ENCODE measurements around the gene CEP120.
"Not testable (repeated sequence)": the region's sequence is repeated elsewhere in the genome, so short reads cannot be mapped to it uniquely, and the experiment has no call there.

The CEP120 gene

GRCh38 chr5:123423278-123424149, at the start of gene CEP120:
CEP120 (minus strand) TSS chr5:123423403; CDS start chr5:123422998, 405 bp downstream.
- DNase-seq, result peak; percentile 98

GRCh38 chr5:123472150-123472924, 49.1 kb upstream of the CEP120 start:
- DNase-seq, result no peak

- DNase-seq, result no peak
Measured at GRCh38 chr5:123471385-123471784, 48.2 kb upstream of the CEP120 start.

GRCh38 chr5:123466839-123467238, 43.6 kb upstream of the CEP120 start:
- not testable (repeated sequence) for DNase-seq

GRCh38 chr5:123460296-123460729, 37.1 kb upstream of the CEP120 start:
- DNase-seq, result no peak

DNA sequence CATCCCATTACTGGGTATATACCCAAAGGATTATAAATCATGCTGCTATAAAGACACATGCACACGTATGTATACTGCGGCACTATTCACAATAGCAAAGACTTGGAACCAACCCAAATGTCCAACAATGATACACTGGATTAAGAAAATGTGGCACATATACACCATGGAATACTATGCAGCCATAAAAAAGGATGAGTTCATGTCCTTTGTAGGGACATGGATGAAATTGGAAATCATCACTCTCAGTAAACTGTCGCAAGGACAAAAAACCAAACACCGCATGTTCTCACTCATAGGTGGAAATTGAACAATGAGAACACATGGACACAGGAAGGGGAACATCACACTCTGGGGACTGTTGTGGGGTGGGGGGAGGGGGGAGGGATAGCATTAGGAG, 35.8 kb upstream of the CEP120 start:
- DNase-seq, result not testable (repeated sequence)

DNA sequence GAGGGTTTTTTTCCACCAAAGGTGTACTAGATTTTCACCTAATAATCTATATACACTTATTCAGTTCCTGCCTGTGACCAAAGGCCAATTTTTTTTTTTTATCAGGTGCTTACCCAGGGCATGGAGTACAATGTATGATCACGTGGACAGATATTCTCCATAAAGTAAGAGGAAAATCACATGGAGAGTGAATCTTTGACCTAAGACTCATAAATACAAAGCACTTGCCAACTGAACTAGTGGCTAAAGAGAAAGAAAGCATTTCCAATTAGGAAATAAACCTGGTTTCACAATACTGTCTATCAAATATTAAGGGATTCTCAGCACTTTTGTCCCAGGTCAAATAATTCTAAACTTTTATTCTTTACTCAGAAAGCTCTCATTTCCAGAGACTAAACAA, 33.0 kb upstream of the CEP120 start:
- DNase-seq, result no peak

DNA sequence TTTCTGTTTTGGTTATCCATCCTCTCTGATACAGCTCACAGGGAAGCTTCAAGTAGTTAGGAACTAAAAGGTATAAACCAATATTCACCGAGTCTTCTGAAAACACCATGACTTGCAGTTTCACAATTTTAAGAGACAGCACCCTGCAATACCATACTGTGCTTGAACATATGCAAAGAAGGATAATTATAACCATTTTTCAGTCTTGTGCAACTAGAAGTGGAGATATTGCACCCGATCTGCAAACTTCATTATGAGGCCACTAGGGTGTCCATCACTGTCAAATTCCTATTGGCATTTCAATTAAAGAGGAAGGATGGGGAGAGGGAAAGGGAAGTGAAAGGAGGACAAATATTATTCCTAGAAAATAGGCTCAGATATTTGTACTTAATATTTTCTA, 32.4 kb upstream of the CEP120 start:
- no peak for DNase-seq

- no peak for DNase-seq
Measured at GRCh38 chr5:123455095-123455494, 31.9 kb upstream of the CEP120 start.

- DNase-seq, result no peak
Measured at GRCh38 chr5:123454259-123454911, 31.2 kb upstream of the CEP120 start.

DNA sequence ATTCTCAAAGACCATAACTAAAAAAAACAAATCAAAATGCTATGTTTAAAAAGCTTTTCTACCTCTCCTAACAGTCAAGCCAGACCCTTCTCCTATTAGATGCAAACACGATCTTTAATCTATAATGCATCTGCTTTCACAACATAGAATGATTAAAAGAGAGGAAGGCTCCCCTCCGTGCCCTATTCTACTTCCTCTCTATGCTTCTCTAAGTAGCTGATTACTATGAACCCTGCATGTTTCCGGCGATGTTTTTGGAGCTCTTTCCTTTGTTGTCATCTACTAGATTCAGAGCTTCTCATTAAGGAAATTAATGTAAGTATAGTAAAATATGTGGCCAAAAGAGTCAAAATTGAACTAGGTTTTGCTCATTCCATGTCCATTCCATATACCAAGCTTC, 29.2 kb upstream of the CEP120 start:
- DNase-seq, result no peak

DNA sequence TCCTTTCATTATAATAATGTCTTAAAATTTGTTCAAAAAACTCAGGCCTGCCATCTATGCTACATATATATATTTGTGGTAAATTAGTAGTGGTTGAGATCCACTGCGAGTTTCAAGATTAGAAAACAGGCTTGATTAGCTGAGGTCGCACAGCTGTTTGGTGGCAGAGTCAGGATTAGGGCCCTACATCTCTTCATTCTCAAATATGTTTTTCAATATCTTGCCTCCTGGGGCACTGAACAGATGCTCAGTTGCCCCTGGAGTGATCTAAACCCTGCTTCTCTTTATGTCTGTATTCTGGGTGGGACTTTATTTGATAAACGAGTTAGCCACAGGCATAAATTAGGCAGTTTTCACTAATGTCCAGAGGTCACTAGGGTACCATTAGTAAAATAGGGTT, 27.8 kb upstream of the CEP120 start:
- DNase-seq, result no peak

DNA sequence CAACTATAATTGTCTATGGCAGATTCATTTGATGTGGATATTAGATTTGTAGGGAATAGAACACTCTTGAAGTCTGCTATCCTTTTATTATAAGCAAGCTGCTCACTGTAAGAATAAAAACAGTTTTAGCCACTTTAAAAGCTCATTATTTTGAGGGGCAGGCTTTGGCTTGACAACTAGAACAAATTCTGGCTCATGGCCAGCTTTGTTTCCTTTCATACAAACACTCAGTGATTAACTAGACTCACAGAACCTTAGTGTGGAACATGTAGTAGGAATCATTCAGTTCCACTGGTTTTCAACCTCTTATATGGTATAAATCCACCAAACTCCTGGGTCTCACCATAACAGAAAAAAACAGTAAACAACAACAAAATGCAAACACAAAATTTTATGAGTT, 27.4 kb upstream of the CEP120 start:
- no peak for DNase-seq

GRCh38 chr5:123450114-123450513, 26.9 kb upstream of the CEP120 start:
- no peak for DNase-seq

DNA sequence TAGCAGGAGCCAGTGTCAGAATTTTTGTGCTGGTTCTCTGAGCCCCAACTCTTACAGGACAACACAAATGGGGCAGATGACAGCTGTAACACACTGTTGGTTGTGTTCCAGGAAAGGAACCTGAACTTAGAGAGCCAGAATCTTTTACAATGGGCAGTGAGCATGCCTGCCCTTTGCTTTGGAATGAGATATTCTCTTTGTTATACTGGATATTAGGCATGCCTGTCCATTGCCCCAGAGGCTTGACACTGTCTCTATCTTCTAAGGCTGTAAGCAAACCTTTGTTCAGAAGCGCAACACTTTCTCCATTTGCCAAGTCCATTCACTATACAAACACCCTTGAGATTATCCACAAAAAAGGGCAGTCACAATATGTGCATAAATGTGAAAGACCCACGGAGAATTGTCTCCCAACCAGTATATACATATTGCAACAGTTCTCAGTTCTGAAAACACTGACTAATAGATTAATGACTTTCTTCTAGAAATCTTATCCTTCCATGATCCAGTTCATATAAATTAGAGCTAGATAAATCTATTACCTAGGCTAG, 26.3 kb upstream of the CEP120 start:
- DNase-seq, result no peak

DNA sequence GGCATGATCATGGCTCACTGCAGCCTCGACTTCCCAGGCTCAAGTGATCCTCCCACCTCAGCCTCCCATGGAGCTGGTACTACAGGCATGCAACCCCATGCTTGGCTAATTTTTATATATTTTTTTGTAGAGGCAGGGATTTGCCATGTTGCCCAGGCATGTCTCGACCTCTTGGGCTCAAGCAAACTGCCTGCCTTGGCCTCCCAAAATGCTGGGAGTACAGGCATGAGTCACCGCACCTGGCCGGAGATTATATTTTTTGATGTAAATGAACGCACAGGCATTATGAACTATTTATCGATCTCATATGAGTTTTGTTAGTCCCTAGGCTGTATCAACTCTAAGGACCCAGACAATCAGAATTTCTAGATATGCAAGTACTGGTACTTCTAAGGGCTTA, 25.5 kb upstream of the CEP120 start:
- DNase-seq, result no peak

GRCh38 chr5:123448017-123448617, 24.9 kb upstream of the CEP120 start:
- no peak for DNase-seq

DNA sequence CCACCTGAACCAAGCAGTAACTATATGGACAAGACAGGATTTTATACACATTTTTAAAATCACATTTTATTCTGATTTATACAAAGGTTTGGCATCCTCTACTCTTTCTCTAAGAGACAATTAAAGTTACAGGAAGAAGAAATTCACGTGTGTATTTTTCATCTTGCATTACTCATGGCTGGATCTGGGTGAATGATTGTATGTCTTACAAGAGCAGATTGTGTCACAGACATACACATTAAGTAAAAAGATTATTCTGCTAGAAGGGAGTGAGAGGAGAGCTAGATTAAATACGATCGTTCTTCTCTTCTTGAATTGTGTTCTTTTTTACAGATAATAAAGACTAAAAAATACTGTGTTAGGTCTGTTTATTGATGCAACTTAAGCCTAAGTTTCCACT, 20.8 kb upstream of the CEP120 start:
- no peak for DNase-seq

GRCh38 chr5:123441408-123441807, 18.2 kb upstream of the CEP120 start:
- DNase-seq, result no peak

- no peak for DNase-seq
Measured at GRCh38 chr5:123440456-123441181, 17.4 kb upstream of the CEP120 start.

- DNase-seq, result no peak
Measured at GRCh38 chr5:123439709-123440108, 16.5 kb upstream of the CEP120 start.

GRCh38 chr5:123438902-123439301, 15.7 kb upstream of the CEP120 start:
- no peak for DNase-seq
